ELF-1 (cell line): Measurements from ENCODE around the gene BRAT1.
A peak's percentile ranks its signal among the peaks of the same experiment; 100 is the strongest.

Experiments used
- DNase-seq: peaks from one replicate; pipeline ENCODE4 v3.0.0-alpha.2; 2016; ENCODE audit warnings: low read depth, low spot score

The BRAT1 gene

GRCh38 chr7:2583798-2584580 lies 28.7 kb upstream of the BRAT1 start:
- DNase-seq = no peak

GRCh38 chr7:2582006-2582735 lies 26.8 kb upstream of the BRAT1 start:
- DNase-seq = no peak

- no peak for DNase-seq
Measured at GRCh38 chr7:2580636-2581035, 25.3 kb upstream of the BRAT1 start.

GRCh38 chr7:2577914-2578680 lies 22.8 kb upstream of the BRAT1 start:
- no peak for DNase-seq

GRCh38 chr7:2576742-2577491 lies 21.6 kb upstream of the BRAT1 start:
- no peak for DNase-seq

GRCh38 chr7:2575733-2576340 lies 20.5 kb upstream of the BRAT1 start:
- no peak for DNase-seq

GRCh38 chr7:2575046-2575732 lies 19.9 kb upstream of the BRAT1 start:
- DNase-seq = no peak

- no peak for DNase-seq
Measured at GRCh38 chr7:2573761-2574160, 18.4 kb upstream of the BRAT1 start.

- no peak for DNase-seq
Measured at GRCh38 chr7:2572101-2572842, 16.9 kb upstream of the BRAT1 start.

- no peak for DNase-seq
Measured at GRCh38 chr7:2571409-2571808, 16.1 kb upstream of the BRAT1 start.

- DNase-seq = no peak
Measured at GRCh38 chr7:2570021-2570420, 14.7 kb upstream of the BRAT1 start.

- no peak for DNase-seq
Measured at GRCh38 chr7:2569421-2569820, 14.1 kb upstream of the BRAT1 start.

- no peak for DNase-seq
Measured at GRCh38 chr7:2568521-2569223, 13.3 kb upstream of the BRAT1 start.

- peak; percentile 63 for DNase-seq
Measured at GRCh38 chr7:2567679-2568278, 12.5 kb upstream of the BRAT1 start.

- peak; percentile 67 for DNase-seq
Measured at GRCh38 chr7:2566890-2567678, 11.8 kb upstream of the BRAT1 start.

GRCh38 chr7:2566348-2566889 lies 11.1 kb upstream of the BRAT1 start:
- DNase-seq = no peak

- DNase-seq = no peak
Measured at GRCh38 chr7:2564970-2565540, 9.7 kb upstream of the BRAT1 start.
